H9 (cell line): ENCODE data around the gene ICE1. TPM values are rescaled to one million over a fixed set of nuclear protein-coding genes. Genes with fewer than 3 reads are reported as not detected.
A peak's percentile ranks its signal among the peaks of the same experiment; 100 is the strongest.

ENCODE experiments used
- DNase-seq: peaks from one replicate; pipeline ENCODE4 v3.0.0-alpha.2; 2017
- H2AFZ ChIP-seq: one replicate; pipeline ENCODE4 v1.6.1; 2013; ENCODE audit warnings: mild to moderate bottlenecking, low read length, control low read depth, moderate library complexity
- H2AK5ac ChIP-seq: 2 replicates; pipeline ENCODE4 v1.6.1; 2013; ENCODE audit warnings: low read length, control low read depth, mixed read lengths; ENCODE audit not compliant: insufficient read length
- H2BK120ac ChIP-seq: one replicate; pipeline ENCODE4 v1.6.1; 2013; ENCODE audit warnings: low read depth, mild to moderate bottlenecking, low read length, control low read depth, inconsistent platforms; ENCODE audit not compliant: poor library complexity, severe bottlenecking
- H2BK12ac ChIP-seq: 2 replicates; pipeline ENCODE4 v1.6.1; 2013; ENCODE audit warnings: low read length, control low read depth, mixed read lengths, low read depth; ENCODE audit not compliant: insufficient read length
- H2BK15ac ChIP-seq: 2 replicates; pipeline ENCODE4 v1.6.1; 2013; ENCODE audit warnings: low read depth, low read length, control low read depth
- H2BK20ac ChIP-seq: one replicate; pipeline ENCODE4 v1.6.1; 2013; ENCODE audit warnings: low read depth, mild to moderate bottlenecking, low read length, control low read depth, inconsistent platforms; ENCODE audit not compliant: poor library complexity, severe bottlenecking
- H2BK5ac ChIP-seq: 2 replicates; pipeline ENCODE4 v1.6.1; 2013; ENCODE audit warnings: low read length, control low read depth, mixed read lengths; ENCODE audit not compliant: insufficient read length
- H3K14ac ChIP-seq: 2 replicates; pipeline ENCODE4 v1.6.1; 2013; ENCODE audit warnings: low read length, control low read depth; ENCODE audit not compliant: insufficient read depth
- H3K18ac ChIP-seq: 2 replicates; pipeline ENCODE4 v1.6.1; 2013; ENCODE audit warnings: low read depth, mild to moderate bottlenecking, mixed read lengths, low read length, control low read depth; ENCODE audit not compliant: insufficient read length
- H3K23ac ChIP-seq: 2 replicates; pipeline ENCODE4 v1.6.1; 2013; ENCODE audit warnings: low read length, control low read depth, mixed read lengths, low read depth; ENCODE audit not compliant: insufficient read length
- H3K23me2 ChIP-seq: 2 replicates; pipeline ENCODE4 v1.6.1; 2013; ENCODE audit warnings: low read depth, mild to moderate bottlenecking, mixed read lengths, low read length, control low read depth; ENCODE audit not compliant: insufficient read length, poor library complexity, severe bottlenecking
- H3K27ac ChIP-seq: 2 replicates; pipeline ENCODE4 v1.5.1; 2013; ENCODE audit warnings: low read length, control low read depth, mixed read lengths, low read depth; ENCODE audit not compliant: insufficient read length
- H3K27me3 ChIP-seq: 2 replicates; pipeline ENCODE4 v1.6.1; 2013; ENCODE audit warnings: low read length, control low read depth, inconsistent platforms; ENCODE audit not compliant: insufficient read depth
- H3K4ac ChIP-seq: 2 replicates; pipeline ENCODE4 v1.6.1; 2013; ENCODE audit warnings: low read depth, mild to moderate bottlenecking, control low read depth, inconsistent platforms, low read length, moderate library complexity
- H3K4me1 ChIP-seq: 2 replicates; pipeline ENCODE4 v1.6.1; 2013; ENCODE audit warnings: low read length, control low read depth, inconsistent platforms; ENCODE audit not compliant: insufficient read depth
- H3K4me2 ChIP-seq: 2 replicates; pipeline ENCODE4 v1.6.1; 2013; ENCODE audit warnings: low read length, control low read depth, mixed read lengths; ENCODE audit not compliant: insufficient read length, insufficient read depth
- H3K56ac ChIP-seq: 2 replicates; pipeline ENCODE4 v1.6.1; 2013; ENCODE audit warnings: low read depth, mild to moderate bottlenecking, mixed read lengths, low read length, control low read depth; ENCODE audit not compliant: insufficient read length
- H3K79me1 ChIP-seq: 2 replicates; pipeline ENCODE4 v1.6.1; 2013; ENCODE audit warnings: low read depth, mild to moderate bottlenecking, moderate library complexity, low read length, control low read depth, inconsistent platforms; ENCODE audit not compliant: insufficient read depth, poor library complexity, severe bottlenecking
- H3K79me2 ChIP-seq: 2 replicates; pipeline ENCODE4 v1.6.1; 2013; ENCODE audit warnings: low read length, control low read depth, inconsistent platforms; ENCODE audit not compliant: insufficient read depth
- H3K9ac ChIP-seq: 2 replicates; pipeline ENCODE4 v1.6.1; 2013; ENCODE audit warnings: low read length, control low read depth, mixed read lengths; ENCODE audit not compliant: insufficient read length; ENCODE audit errors: extremely low read depth
- H3K9me3 ChIP-seq: one replicate; pipeline ENCODE4 v1.6.1; 2013; ENCODE audit warnings: low read depth, low read length, inconsistent platforms; ENCODE audit not compliant: control insufficient read depth
- H3T11ph ChIP-seq: one replicate; pipeline ENCODE4 v1.6.1; 2013; ENCODE audit warnings: mild to moderate bottlenecking, low read length, control low read depth, inconsistent platforms
- H4K20me1 ChIP-seq: one replicate; pipeline ENCODE4 v1.6.1; 2013; ENCODE audit not compliant: control insufficient read depth, insufficient read length, insufficient read depth
- H4K5ac ChIP-seq: 2 replicates; pipeline ENCODE4 v1.6.1; 2013; ENCODE audit warnings: low read depth, mild to moderate bottlenecking, mixed read lengths, low read length, control low read depth; ENCODE audit not compliant: insufficient read length
- H4K8ac ChIP-seq: replicated peaks from 2 replicates; pipeline ENCODE4 v1.6.1; 2013; ENCODE audit warnings: low read length, control low read depth, mixed read lengths, low read depth; ENCODE audit not compliant: insufficient read length
- H4K91ac ChIP-seq: 2 replicates; pipeline ENCODE4 v1.6.1; 2013; ENCODE audit warnings: low read depth, mild to moderate bottlenecking, moderate library complexity, mixed read lengths, low read length, control low read depth; ENCODE audit not compliant: insufficient read length
- H3K27ac Mint-ChIP-seq, 3 experiments: 2 replicates in 2 of 3; 3 replicates in 1 of 3; pipeline ENCODE4 v1.8.0; 2020 to 2021; ENCODE audit warnings: mixed read lengths in 3 of 3, mild to moderate bottlenecking in 1 of 3, moderate library complexity in 1 of 3
- H3K27me3 Mint-ChIP-seq: 2 replicates; pipeline ENCODE4 v1.8.0; 2021; ENCODE audit warnings: low read depth, mild to moderate bottlenecking, moderate library complexity, mixed read lengths
- H3K36me3 Mint-ChIP-seq, 3 experiments: 2 replicates in 2 of 3; 3 replicates in 1 of 3; pipeline ENCODE4 v1.8.0; 2020 to 2021; ENCODE audit warnings: low read depth in 3 of 3, mixed read lengths in 3 of 3; ENCODE audit not compliant: insufficient read depth in 1 of 3
- H3K4me1 Mint-ChIP-seq, 2 experiments: 2 replicates each; pipeline ENCODE4 v1.8.0; 2020; ENCODE audit warnings: mixed read lengths in 2 of 2
- H3K4me3 Mint-ChIP-seq, 2 experiments: 2 replicates in 1 of 2; 3 replicates in 1 of 2; pipeline ENCODE4 v1.8.0; 2020 to 2021; ENCODE audit warnings: mild to moderate bottlenecking in 2 of 2, mixed read lengths in 2 of 2, moderate library complexity in 1 of 2
- H3K9me3 Mint-ChIP-seq, 2 experiments: 2 replicates in 1 of 2; 3 replicates in 1 of 2; pipeline ENCODE4 v1.8.0; 2020; ENCODE audit warnings: mild to moderate bottlenecking in 2 of 2, mixed read lengths in 2 of 2, moderate library complexity in 1 of 2
- CTCF ChIP-seq: fragments of 200-600 bp; sonication (generic); conservative IDR thresholded peaks from 3 replicates; pipeline ENCODE4 v1.8.0; 2021; ENCODE audit warnings: antibody characterized with exemption, mild to moderate bottlenecking
- WGBS: extraction: QIAGEN DNeasy Blood & Tissue Kit; methylation state at CpG from one replicate; pipeline ENCODE4 v1.1.7; 2013; ENCODE audit warnings: missing lambda C conversion rate, low lambda C conversion rate, mixed read lengths; ENCODE audit not compliant: insufficient read length; ENCODE audit errors: extremely low coverage; 5-methylcytosine and 5-hydroxymethylcytosine counted together
- total RNA-seq: library from RNA; stranded (reverse); gene quantifications from 2 replicates; pipeline ENCODE4 v1.2.1, GENCODE V29; 2021

Gene ICE1
- total RNA-seq, 1 experiment from 2014 or later: 45.1 TPM

- peak overlapping the region; percentile 38 to 91 (median 79); a peak in 4 of 7 replicates for H3K27ac Mint-ChIP-seq
Measured at GRCh38 chr5:5523066-5523505, 100.6 kb downstream of the ICE1 start.

More at GRCh38 chr5:5523066-5523505, 100.6 kb downstream of the ICE1 start:
- peaks cover 2% of the 10 kb centered on the region; the same call in 1 of the 2 replicates for H3K27me3 Mint-ChIP-seq
- Histone ChIP-seq H3K9ac (no peak overlapping the region), H3K4me2 (no peak overlapping the region), H4K5ac (no peak overlapping the region), H2AFZ (no peak overlapping the region), H3K23me2 (no peaks in the 10 kb centered on the region), H2AK5ac (no peak overlapping the region), H2BK15ac (no peak overlapping the region), H2BK5ac (no peak overlapping the region), H2BK120ac (no peak overlapping the region), H3K9me3 (no peaks in the 10 kb centered on the region), H3T11ph (no peak overlapping the region), H3K18ac (no peak overlapping the region), H2BK12ac (no peak overlapping the region), H3K79me2 (no peaks in the 10 kb centered on the region), H3K14ac (no peak overlapping the region), H3K4ac (no peak overlapping the region), H3K56ac (no peak overlapping the region), H2BK20ac (no peak overlapping the region), H3K27ac (no peak overlapping the region), H3K27me3 (no peaks in the 10 kb centered on the region), H3K4me1 (peaks cover 11% of the 10 kb centered on the region; the same call in 1 of the 2 replicates), H3K23ac (no peak overlapping the region), H3K79me1 (no peaks in the 10 kb centered on the region), H4K91ac (no peak overlapping the region), H4K8ac (no peak overlapping the region), H4K20me1 (no peaks in the 10 kb centered on the region)
- H3K9me3 Mint-ChIP-seq: peaks cover 0 to 12% of the 10 kb centered on the region in 2 experiments; a peak in 3 of 5 replicates
- peaks cover 36 to 53% of the 10 kb centered on the region in 2 experiments for H3K4me1 Mint-ChIP-seq
- TF ChIP-seq CTCF: no peak
- peaks cover 2 to 12% (median 8%) of the 10 kb centered on the region in 3 experiments; a peak in 6 of 7 replicates for H3K36me3 Mint-ChIP-seq
- DNase-seq: no peak
- H3K4me3 Mint-ChIP-seq: no peak overlapping the region
- WGBS: no CpG with 5 or more reads among the region's 6 CpGs
